Endothelial cell of umbilical vein (primary cell): ENCODE measurements around the gene MAN2A1. TPM values are rescaled to one million over a fixed set of nuclear protein-coding genes. Genes with fewer than 3 reads are reported as not detected.

Source experiments
- BruUV-seq: library from RNA; stranded (reverse); fragments of 400-500 nt; replicated peaks from 2 replicates; lab custom pipeline; 2021; lab: Mats Ljungman, UMichigan
- CTCF ChIA-PET: fragments of 300-600, 350-600 bp; sonication (Branson Sonifier 250); formaldehyde crosslinking; loops from one replicate; lab custom pipeline; 2021; ENCODE audit warnings: antibody characterized with exemption, inconsistent platforms; lab: Charles Lee
- POLR2A ChIA-PET: fragments of 300-600, 350-600 bp; sonication (Branson Sonifier 250); formaldehyde crosslinking; loops from one replicate; lab custom pipeline; 2021; ENCODE audit warnings: antibody characterized with exemption, inconsistent platforms; lab: Charles Lee
- DNase-seq: peaks from one replicate; pipeline ENCODE4 v3.0.0-alpha.2; 2011; ENCODE audit warnings: low read depth, low spot score
- FAIRE-seq: peaks from 2 replicates; lab custom pipeline; 2011; peaks lifted over from hg19 to GRCh38; lab: Jason Lieb, UNC
- H2AFZ ChIP-seq: 2 replicates; pipeline ENCODE4 v1.6.0; 2012; ENCODE audit warnings: low read depth, low read length, control low read depth, inconsistent platforms
- H3K27ac ChIP-seq: 2 replicates; pipeline ENCODE4 v1.5.1; 2011; ENCODE audit warnings: low read depth, mild to moderate bottlenecking, control low read depth, low read length, moderate library complexity; ENCODE audit not compliant: insufficient read depth
- H3K27me3 ChIP-seq, 2 experiments: 2 replicates each; pipeline versions ENCODE4 v1.6.0 to v1.6.1; 2011; ENCODE audit warnings: low read length in 2 of 2, mixed read lengths in 1 of 2; ENCODE audit not compliant: control insufficient read depth in 2 of 2, insufficient read depth in 2 of 2
- H3K36me3 ChIP-seq, 2 experiments: 2 replicates in 1 of 2; 3 replicates in 1 of 2; pipeline ENCODE4 v1.5.1; 2011; ENCODE audit warnings: low read length in 2 of 2, mild to moderate bottlenecking in 1 of 2, moderate library complexity in 1 of 2; ENCODE audit not compliant: control insufficient read depth in 2 of 2, insufficient read depth in 2 of 2; ENCODE audit errors: extremely low read depth in 1 of 2
- H3K4me1 ChIP-seq: 3 replicates; pipeline ENCODE4 v1.5.1; 2011; ENCODE audit warnings: mild to moderate bottlenecking, low read length; ENCODE audit not compliant: control insufficient read depth, insufficient read depth; ENCODE audit errors: extremely low read depth
- H3K4me2 ChIP-seq: 2 replicates; pipeline ENCODE4 v1.6.1; 2011; ENCODE audit warnings: low read length, control low read depth, mixed read lengths; ENCODE audit not compliant: insufficient read depth
- H3K4me3 ChIP-seq, 3 experiments: fragments of 200-600 bp in 1 of 3; sonication (generic), shearing (Covaris generic) in 1 of 3; replicated peaks in 1 of 3; 2 replicates each; pipeline ENCODE4 v1.5.1; 2011 to 2016; ENCODE audit warnings: control low read depth in 3 of 3, low read length in 3 of 3, mild to moderate bottlenecking in 2 of 3, inconsistent platforms in 1 of 3, low read depth in 1 of 3, moderate library complexity in 1 of 3; ENCODE audit not compliant: insufficient read depth in 1 of 3
- H3K79me2 ChIP-seq: 2 replicates; pipeline ENCODE4 v1.6.0; 2012; ENCODE audit warnings: low read length, inconsistent platforms; ENCODE audit not compliant: control insufficient read depth, insufficient read depth
- H3K9ac ChIP-seq: replicated peaks from 2 replicates; pipeline ENCODE3; 2011; ENCODE audit warnings: low read length, control low read depth; ENCODE audit not compliant: insufficient read depth; ENCODE audit errors: extremely low read depth
- H3K9me1 ChIP-seq: replicated peaks from 3 replicates; pipeline ENCODE4 v1.6.0; 2011; ENCODE audit warnings: mild to moderate bottlenecking, low read length; ENCODE audit not compliant: control insufficient read depth, insufficient read depth; ENCODE audit errors: extremely low read depth
- H3K9me3 ChIP-seq: replicated peaks from 2 replicates; pipeline ENCODE4 v1.5.1; 2012; ENCODE audit warnings: low read length, inconsistent platforms; ENCODE audit not compliant: control insufficient read depth, insufficient read depth
- H4K20me1 ChIP-seq: replicated peaks from 2 replicates; pipeline ENCODE3; 2011; ENCODE audit warnings: mild to moderate bottlenecking, low read length; ENCODE audit not compliant: control insufficient read depth, insufficient read depth; ENCODE audit errors: extremely low read depth
- EZH2 ChIP-seq: IDR thresholded peaks from 2 replicates; pipeline ENCODE4 v1.6.1; 2012; ENCODE audit warnings: borderline replicate concordance, low read depth, mild to moderate bottlenecking, moderate library complexity, low read length, inconsistent platforms; ENCODE audit not compliant: severe bottlenecking
- FOS ChIP-seq: IDR thresholded peaks from 2 replicates; pipeline ENCODE4 v1.6.1; 2011; ENCODE audit warnings: mild to moderate bottlenecking, low read length, moderate library complexity, borderline replicate concordance; ENCODE audit not compliant: insufficient read depth
- GATA2 ChIP-seq: IDR thresholded peaks from 2 replicates; pipeline ENCODE4 v1.7.0; 2011; ENCODE audit warnings: low read depth, mild to moderate bottlenecking, moderate library complexity, mixed read lengths, low read length; ENCODE audit not compliant: insufficient read length, insufficient read depth
- JUN ChIP-seq: IDR thresholded peaks from 2 replicates; pipeline ENCODE4 v1.6.1; 2011; ENCODE audit warnings: borderline replicate concordance, low read depth; ENCODE audit not compliant: insufficient read length, insufficient read depth
- MYC ChIP-seq: IDR thresholded peaks from one replicate; pipeline ENCODE4 v1.6.1; 2011; ENCODE audit warnings: mild to moderate bottlenecking, low read depth, low read length
- POLR2A ChIP-seq: IDR thresholded peaks from 2 replicates; pipeline ENCODE4 v1.6.1; 2012; ENCODE audit warnings: low read depth, mild to moderate bottlenecking, control low read depth, low read length
- POLR2AphosphoS5 ChIP-seq: IDR thresholded peaks from 2 replicates; pipeline ENCODE4 v1.6.1; 2012; ENCODE audit warnings: low read depth, mild to moderate bottlenecking, control low read depth, low read length, moderate library complexity; ENCODE audit not compliant: insufficient read depth
- dilution Hi-C: fragments of 300-500 bp; cut with MboI; formaldehyde crosslinking; loops from one replicate; pipeline ENCODE4 v1.15.0; 2019; ENCODE audit warnings: low sequenced_read_pairs; ENCODE audit not compliant: extremely low pct_ligation_motif_present
- intact Hi-C: fragments of 100-400 bp; cut with micrococcal nuclease; formaldehyde crosslinking; loops from one replicate; pipeline ENCODE4 v1.10.0; 2022
- polyA plus RNA-seq, 4 experiments: library from polyadenylated mRNA; depleted of rRNA in 3 of 4; stranded (reverse) in 3 of 4; unstranded in 1 of 4; fragments of >200 nt; gene quantifications; 2 replicates each; pipeline versions ENCODE4 v1.2.1 to v1.2.3, GENCODE V29; 2011 to 2012; ENCODE audit warnings: missing spikeins in 1 of 4
- total RNA-seq: library from RNA; stranded (reverse); gene quantifications from 2 replicates; pipeline ENCODE4 v1.2.3, GENCODE V29; 2021
- TF ChIP-seq, protein P1 (sequence below): IDR thresholded peaks from 2 replicates; pipeline ENCODE4 v1.6.1; 2011; ENCODE audit not compliant: insufficient read depth, insufficient read length
- TF ChIP-seq, protein P2 (sequence below), 2 donors: IDR thresholded peaks; 1 replicate in 1 of 2; 2 replicates in 1 of 2; pipeline ENCODE4 v1.5.1; 2011; ENCODE audit warnings: low read length in 2 of 2, mild to moderate bottlenecking in 2 of 2, moderate library complexity in 2 of 2, control low read depth in 1 of 2, inconsistent platforms in 1 of 2, low read depth in 1 of 2; ENCODE audit not compliant: insufficient read depth in 1 of 2; ENCODE audit errors: extremely low read depth in 1 of 2

The MAN2A1 gene
- total and polyA plus RNA-seq, 2 donors (not counting 3 experiments of a cell fraction or from before 2014, with no cell fraction given): 20.8 to 54.8 TPM

DNA sequence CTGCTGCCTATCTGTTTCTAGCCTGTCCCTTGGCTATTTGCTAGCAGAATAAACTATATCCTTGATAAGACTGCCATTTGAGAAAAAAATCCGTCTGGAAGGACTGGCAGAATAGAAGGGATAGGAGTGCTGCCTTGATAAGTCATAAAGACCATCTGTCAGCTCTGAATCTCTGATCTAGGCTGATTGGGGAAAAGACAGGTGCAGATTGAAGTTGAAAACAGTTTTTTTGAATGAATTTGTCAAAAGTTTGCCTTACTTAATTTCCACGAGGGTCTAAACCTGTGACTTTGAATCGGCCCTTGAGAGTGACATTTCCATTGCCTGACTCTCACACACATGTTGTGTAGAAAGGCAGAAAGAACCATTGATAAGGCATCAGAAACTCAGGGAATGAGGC is 218.6 kb downstream of the MAN2A1 start:
- H3K4me3 ChIP-seq: no peak overlapping the region
- H2AFZ ChIP-seq: no peak overlapping the region
- H3K9ac ChIP-seq: no peak overlapping the region
- CTCF ChIA-PET: interaction anchor here (0.8 kb wide), 1 partner anchor 13 kb away, joined by 3 read pairs; no protein-coding TSS in a partner anchor
- H3K4me2 ChIP-seq: no peak overlapping the region
- no peaks in the 10 kb centered on the region for H4K20me1 ChIP-seq
- TF ChIP-seq, protein P1, sequence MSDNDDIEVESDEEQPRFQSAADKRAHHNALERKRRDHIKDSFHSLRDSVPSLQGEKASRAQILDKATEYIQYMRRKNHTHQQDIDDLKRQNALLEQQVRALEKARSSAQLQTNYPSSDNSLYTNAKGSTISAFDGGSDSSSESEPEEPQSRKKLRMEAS: no peak
- no peak for TF ChIP-seq POLR2A
- no peak for TF ChIP-seq MYC
- no peak for TF ChIP-seq JUN
- no peak for TF ChIP-seq FOS
- TF ChIP-seq, protein P2, sequence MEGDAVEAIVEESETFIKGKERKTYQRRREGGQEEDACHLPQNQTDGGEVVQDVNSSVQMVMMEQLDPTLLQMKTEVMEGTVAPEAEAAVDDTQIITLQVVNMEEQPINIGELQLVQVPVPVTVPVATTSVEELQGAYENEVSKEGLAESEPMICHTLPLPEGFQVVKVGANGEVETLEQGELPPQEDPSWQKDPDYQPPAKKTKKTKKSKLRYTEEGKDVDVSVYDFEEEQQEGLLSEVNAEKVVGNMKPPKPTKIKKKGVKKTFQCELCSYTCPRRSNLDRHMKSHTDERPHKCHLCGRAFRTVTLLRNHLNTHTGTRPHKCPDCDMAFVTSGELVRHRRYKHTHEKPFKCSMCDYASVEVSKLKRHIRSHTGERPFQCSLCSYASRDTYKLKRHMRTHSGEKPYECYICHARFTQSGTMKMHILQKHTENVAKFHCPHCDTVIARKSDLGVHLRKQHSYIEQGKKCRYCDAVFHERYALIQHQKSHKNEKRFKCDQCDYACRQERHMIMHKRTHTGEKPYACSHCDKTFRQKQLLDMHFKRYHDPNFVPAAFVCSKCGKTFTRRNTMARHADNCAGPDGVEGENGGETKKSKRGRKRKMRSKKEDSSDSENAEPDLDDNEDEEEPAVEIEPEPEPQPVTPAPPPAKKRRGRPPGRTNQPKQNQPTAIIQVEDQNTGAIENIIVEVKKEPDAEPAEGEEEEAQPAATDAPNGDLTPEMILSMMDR (IDR thresholded peaks at IDR 0.05; ENCODE audit: extremely low read depth in 1 of 2, insufficient read depth in 1 of 2, low read depth in 1 of 2, low read length in 2 of 2): no peak
- TF ChIP-seq EZH2: no peak
- TF ChIP-seq GATA2: no peak
- no peak for TF ChIP-seq POLR2AphosphoS5
- no peaks in the 10 kb centered on the region for H3K4me1 ChIP-seq
- H3K27me3 ChIP-seq: peaks cover 0 to 8% of the 10 kb centered on the region in 2 experiments
- dilution Hi-C loops (no loop called here), intact Hi-C loops (no loop called here)
- DNase-seq: no peak
- no TSS peak for BruUV-seq
- H3K36me3 ChIP-seq: no peaks in the 10 kb centered on the region
- no peak for FAIRE-seq
- no peaks in the 10 kb centered on the region for H3K9me3 ChIP-seq
- H3K79me2 ChIP-seq: no peaks in the 10 kb centered on the region
- POLR2A ChIA-PET: no interaction called here
- H3K9me1 ChIP-seq: no peaks in the 10 kb centered on the region
- H3K27ac ChIP-seq: no peak overlapping the region
